B cell (primary cell): ENCODE data around the gene SENP2. TPM values are rescaled to one million over a fixed set of nuclear protein-coding genes. Genes with fewer than 3 reads are reported as not detected.

Experiments
- ATAC-seq: fragments of 200-7000 bp; cut with Tn5 transposase; one replicate; pipeline ENCODE4 v1.10.0; 2021; ENCODE audit warnings: low read depth, mild to moderate bottlenecking, moderate number of reproducible peaks, moderate library complexity
- CTCF ChIA-PET: fragments of 350-600 bp; sonication (Branson Sonifier 250); formaldehyde crosslinking; loops from one replicate; lab custom pipeline; 2021; ENCODE audit warnings: antibody characterized with exemption, inconsistent platforms; lab: Charles Lee
- POLR2A ChIA-PET: fragments of 350-600 bp; sonication (Branson Sonifier 250); formaldehyde crosslinking; loops from one replicate; lab custom pipeline; 2021; ENCODE audit warnings: antibody characterized with exemption; lab: Charles Lee
- DNase-seq: peaks from one replicate; pipeline ENCODE4 v3.0.0; 2013
- H2AFZ ChIP-seq: 2 replicates; pipeline ENCODE4 v1.6.1; 2012; ENCODE audit warnings: mild to moderate bottlenecking, low read depth, low read length; ENCODE audit not compliant: insufficient read depth, poor library complexity, severe bottlenecking
- H3K27ac ChIP-seq, 2 donors: 1 replicate in 1 of 2; 2 replicates in 1 of 2; pipeline ENCODE4 v1.5.1; 2012 to 2013; ENCODE audit warnings: low read length in 2 of 2, mild to moderate bottlenecking in 2 of 2, moderate library complexity in 1 of 2
- H3K27me3 ChIP-seq, 4 experiments: fragments of 200-600 bp in 1 of 4; sonication (generic) in 1 of 4; replicated peaks in 1 of 4; 1 replicate in 2 of 4; 2 replicates in 2 of 4; pipeline versions ENCODE4 v1.6.1 to v1.7.0; 2013 to 2016; ENCODE audit warnings: low read length in 3 of 4, mild to moderate bottlenecking in 2 of 4, mixed read lengths in 1 of 4, moderate library complexity in 1 of 4; ENCODE audit not compliant: insufficient read depth in 4 of 4, control insufficient read depth in 3 of 4; ENCODE audit errors: control extremely low read depth in 1 of 4
- H3K36me3 ChIP-seq, 2 experiments: replicated peaks in 1 of 2; 1 replicate in 1 of 2; 2 replicates in 1 of 2; pipeline versions ENCODE4 v1.6.1 to v1.7.1; 2013; ENCODE audit warnings: low read length in 1 of 2; ENCODE audit not compliant: insufficient read depth in 2 of 2, control insufficient read depth in 1 of 2; ENCODE audit errors: control extremely low read depth in 1 of 2, extremely low read depth in 1 of 2
- H3K4me1 ChIP-seq, 2 donors: fragments of 200-600 bp in 1 of 2; sonication (generic) in 1 of 2; 1 replicate in 1 of 2; 2 replicates in 1 of 2; pipeline versions ENCODE4 v1.5.1 to v1.6.1; 2013 to 2017; ENCODE audit warnings: low read length in 2 of 2; ENCODE audit not compliant: control insufficient read depth in 2 of 2, insufficient read depth in 2 of 2
- H3K4me2 ChIP-seq: replicated peaks from 2 replicates; pipeline ENCODE3; 2012; ENCODE audit warnings: mild to moderate bottlenecking, low read depth, low read length; ENCODE audit not compliant: poor library complexity, severe bottlenecking
- H3K4me3 ChIP-seq, 5 experiments: fragments of 200-600 bp in 1 of 5; sonication (generic) in 1 of 5; 1 replicate in 3 of 5; 2 replicates in 2 of 5; pipeline versions ENCODE4 v1.5.1 to v1.7.0; 2011 to 2016; ENCODE audit warnings: low read length in 4 of 5, mild to moderate bottlenecking in 4 of 5, low read depth in 2 of 5, control low read depth in 1 of 5, moderate library complexity in 1 of 5; ENCODE audit not compliant: insufficient read depth in 1 of 5; ENCODE audit errors: control extremely low read depth in 1 of 5, extremely low read depth in 1 of 5
- H3K79me2 ChIP-seq: fragments of 200-600 bp; sonication (generic); one replicate; pipeline ENCODE4 v1.6.0; 2016; ENCODE audit warnings: low read length; ENCODE audit not compliant: control insufficient read depth, insufficient read depth
- H3K9ac ChIP-seq: fragments of 200-600 bp; sonication (generic); 2 replicates; pipeline ENCODE4 v1.6.1; 2017; ENCODE audit warnings: mild to moderate bottlenecking, low read length, moderate library complexity
- H3K9me3 ChIP-seq, 3 donors: one replicate each; pipeline versions ENCODE4 v1.6.1 to v1.7.1; 2013; ENCODE audit warnings: low read length in 2 of 3; ENCODE audit not compliant: control insufficient read depth in 2 of 3, insufficient read depth in 1 of 3; ENCODE audit errors: control extremely low read depth in 1 of 3
- H4K20me1 ChIP-seq: 2 replicates; pipeline ENCODE4 v1.6.0; 2012; ENCODE audit warnings: mild to moderate bottlenecking, low read length; ENCODE audit not compliant: insufficient read depth, control insufficient read depth, poor library complexity, severe bottlenecking
- H3K27ac Mint-ChIP-seq: one replicate; pipeline ENCODE4 v1.8.0; 2021; ENCODE audit warnings: mixed read lengths
- H3K27me3 Mint-ChIP-seq: one replicate; pipeline ENCODE4 v1.8.0; 2021; ENCODE audit warnings: mixed read lengths
- H3K4me1 Mint-ChIP-seq: one replicate; pipeline ENCODE4 v1.8.0; 2021; ENCODE audit warnings: mixed read lengths
- H3K4me3 Mint-ChIP-seq: one replicate; pipeline ENCODE4 v1.8.0; 2021; ENCODE audit warnings: mixed read lengths
- H3K9me3 Mint-ChIP-seq: one replicate; pipeline ENCODE4 v1.8.0; 2022; ENCODE audit warnings: mixed read lengths; ENCODE audit not compliant: insufficient read depth
- CTCF ChIP-seq: fragments of 200-600 bp; IDR thresholded peaks from one replicate; pipeline ENCODE4 v1.8.0; 2022; ENCODE audit warnings: antibody characterized with exemption, mild to moderate bottlenecking
- EZH2 ChIP-seq: IDR thresholded peaks from 2 replicates; pipeline ENCODE4 v1.6.1; 2012; ENCODE audit warnings: borderline replicate concordance, low read depth, mild to moderate bottlenecking, moderate library complexity, low read length; ENCODE audit not compliant: insufficient read depth, poor library complexity, severe bottlenecking
- WGBS: methylation state at CpG from one replicate; pipeline ENCODE4 v1.1.5; 2013; ENCODE audit warnings: missing lambda C conversion rate; ENCODE audit not compliant: insufficient coverage; 5-methylcytosine and 5-hydroxymethylcytosine counted together
- intact Hi-C: fragments of 100-400 bp; cut with micrococcal nuclease; formaldehyde crosslinking; loops from one replicate; pipeline ENCODE4 v1.10.0; 2022
- polyA plus RNA-seq: library from polyadenylated mRNA; depleted of rRNA; stranded (reverse); fragments of >200 nt; gene quantifications from 2 replicates; pipeline ENCODE4 v1.2.3, GENCODE V29; 2012
- total RNA-seq, 2 donors: library from RNA; stranded (reverse); fragments of 120-200 nt in 1 of 2; gene quantifications; 1 replicate in 1 of 2; 2 replicates in 1 of 2; pipeline versions ENCODE4 v1.2.3 to v1.2.4, GENCODE V29; 2013 to 2022

The SENP2 gene
- total and polyA plus RNA-seq, 2 donors (not counting 1 experiment from before 2014, with no cell fraction given): 7.2 to 43.4 TPM

GRCh38 chr3:185606196-185606595 is 20.1 kb downstream of the SENP2 start:
- Mint-ChIP-seq H3K4me3 (no peak overlapping the region), H3K4me1 (no peaks in the 10 kb centered on the region), H3K9me3 (no peaks in the 10 kb centered on the region), H3K27ac (no peak overlapping the region), H3K27me3 (no peaks in the 10 kb centered on the region)
- no peaks in the 10 kb centered on the region for H3K9me3 ChIP-seq
- POLR2A ChIA-PET: no interaction called here
- WGBS: 100% methylated on average over 2 of the region's 4 CpGs
- H3K4me3 ChIP-seq: no peak overlapping the region
- CTCF ChIA-PET: interaction anchor here (1.4 kb wide), 1 partner anchor 55 kb away, joined by 3 read pairs; no protein-coding TSS in a partner anchor
- H2AFZ ChIP-seq: no peak overlapping the region
- DNase-seq (no peak), ATAC-seq (no peak)
- TF ChIP-seq CTCF (no peak), EZH2 (no peak)
- no peak overlapping the region for H3K9ac ChIP-seq
- no peaks in the 10 kb centered on the region for H4K20me1 ChIP-seq
- intact Hi-C loops: no loop called here
- no peak overlapping the region for H3K27ac ChIP-seq
- no peaks in the 10 kb centered on the region for H3K4me1 ChIP-seq
- H3K36me3 ChIP-seq: peaks cover 3 to 74% of the 10 kb centered on the region in 2 experiments
- no peak overlapping the region for H3K4me2 ChIP-seq
- H3K27me3 ChIP-seq: no peaks in the 10 kb centered on the region
- peaks cover 19% of the 10 kb centered on the region for H3K79me2 ChIP-seq

- H3K36me3 ChIP-seq: peaks cover 3 to 81% of the 10 kb centered on the region in 2 experiments
- WGBS: no CpG with 5 or more reads among the region's 6 CpGs
- no peak overlapping the region for H2AFZ ChIP-seq
- H3K9me3 Mint-ChIP-seq: no peaks in the 10 kb centered on the region
- no peak overlapping the region for H3K27ac Mint-ChIP-seq
- no peak overlapping the region for H3K4me3 ChIP-seq
- no peak overlapping the region for H3K4me3 Mint-ChIP-seq
- no peak overlapping the region for H3K9ac ChIP-seq
- ATAC-seq: no peak
- no peak for TF ChIP-seq CTCF
- TF ChIP-seq EZH2: no peak
- POLR2A ChIA-PET: no interaction called here
- H3K27me3 Mint-ChIP-seq: no peaks in the 10 kb centered on the region
- H3K79me2 ChIP-seq: no peaks in the 10 kb centered on the region
- no peak for DNase-seq
- CTCF ChIA-PET: no interaction called here
- intact Hi-C loops: no loop called here
- H3K4me2 ChIP-seq: no peak overlapping the region
- no peaks in the 10 kb centered on the region for H3K4me1 Mint-ChIP-seq
- no peaks in the 10 kb centered on the region for H4K20me1 ChIP-seq
- H3K9me3 ChIP-seq: no peaks in the 10 kb centered on the region
- no peaks in the 10 kb centered on the region for H3K4me1 ChIP-seq
- no peak overlapping the region for H3K27ac ChIP-seq
- H3K27me3 ChIP-seq: no peaks in the 10 kb centered on the region
Observed at GRCh38 chr3:185613016-185613415, 26.9 kb downstream of the SENP2 start.
